HG02840 (cell line): ENCODE data around the gene TOR3A.

ENCODE experiments used
- ATAC-seq: cut with Tn5 transposase; IDR thresholded peaks from one replicate; pipeline ENCODE4 v1.9.1; 2021; ENCODE audit warnings: mild to moderate bottlenecking, moderate library complexity, moderate number of reproducible peaks; ENCODE audit not compliant: unreplicated experiment, low FRiP score

TOR3A gene

DNA sequence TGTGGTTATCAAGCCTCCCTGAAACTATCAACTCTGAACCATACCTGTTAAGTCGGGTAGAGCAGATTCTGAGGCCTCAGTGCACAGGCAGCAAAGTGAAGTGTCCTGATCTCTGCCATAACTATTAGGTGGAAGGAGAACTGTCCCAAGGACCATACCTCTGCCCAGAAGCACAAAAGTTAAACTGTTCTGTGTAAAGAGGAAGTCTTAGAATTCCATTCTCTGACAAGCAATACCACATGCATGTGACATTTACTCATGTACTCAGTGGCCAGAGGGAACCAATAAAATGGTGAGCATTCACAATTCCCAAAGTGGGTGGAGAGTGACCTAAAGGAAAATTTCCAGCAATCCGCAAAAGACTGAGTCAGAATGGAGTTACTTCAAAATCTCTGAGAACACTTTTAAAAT is 61.0 kb downstream of the TOR3A start:
- no peak for ATAC-seq

DNA sequence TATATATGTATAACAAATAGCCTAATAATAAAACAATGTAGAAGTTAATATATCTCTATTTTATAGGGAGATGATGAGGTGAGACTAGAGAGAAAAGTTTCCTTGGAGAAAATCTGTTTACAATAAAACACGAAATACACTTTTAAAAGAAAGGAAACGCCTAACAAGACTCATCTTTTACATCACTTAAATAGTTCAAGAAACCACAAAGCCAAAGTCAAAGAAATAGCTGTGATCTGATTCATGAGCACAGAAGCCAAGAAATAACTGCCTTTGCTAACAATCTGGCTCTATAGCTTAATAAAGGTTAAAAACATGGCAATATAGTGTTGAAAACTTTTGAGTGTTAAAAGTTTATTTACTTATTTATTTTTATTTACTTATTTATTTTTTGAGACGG is 61.5 kb downstream of the TOR3A start:
- no peak for ATAC-seq

DNA sequence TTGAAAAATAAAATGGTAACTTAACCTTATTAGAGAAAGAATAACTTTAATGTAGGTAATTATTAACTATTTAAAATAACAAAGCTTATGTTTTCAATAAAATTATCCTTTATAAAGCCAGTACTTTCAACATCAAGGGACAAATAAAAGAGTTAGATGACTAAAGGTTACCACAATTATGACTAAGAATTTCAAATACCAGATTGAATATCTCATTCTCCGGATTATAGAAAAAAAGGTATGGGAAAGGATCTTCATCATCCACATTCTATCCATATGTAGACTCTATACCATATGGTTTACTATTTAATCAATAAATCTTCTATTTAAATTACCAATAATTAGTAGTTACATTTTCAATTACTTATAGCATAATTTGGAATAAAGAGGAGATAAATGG is 62.8 kb downstream of the TOR3A start:
- ATAC-seq, result no peak

DNA sequence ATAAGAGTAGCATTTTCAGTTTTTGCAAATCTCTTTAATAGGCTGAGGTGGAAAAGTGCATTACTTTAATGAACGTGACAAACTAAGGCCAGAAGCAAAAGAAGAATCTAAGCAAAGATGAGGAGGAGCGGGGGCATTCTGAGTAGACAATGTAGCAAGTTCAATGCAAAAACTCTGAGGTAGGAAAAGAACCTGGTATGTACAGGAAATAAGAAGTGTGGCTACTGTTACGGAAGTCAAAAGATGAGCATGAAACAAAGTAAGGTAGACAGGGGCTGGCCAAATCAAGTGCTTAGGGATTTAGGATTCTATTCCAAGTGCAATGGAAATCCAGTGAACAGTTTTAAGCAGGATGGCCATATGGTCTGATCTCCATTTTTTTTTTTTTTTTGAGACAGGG is 63.7 kb downstream of the TOR3A start:
- no peak for ATAC-seq
